PC-9 (cell line): ENCODE measurements around the gene ZP4. TPM values are rescaled to one million over a fixed set of nuclear protein-coding genes. Genes with fewer than 3 reads are reported as not detected.

Experiments used
- BruUV-seq: library from RNA; stranded (reverse); fragments of 400-500 nt; replicated peaks from 2 replicates; lab custom pipeline; 2021; lab: Mats Ljungman, UMichigan
- CTCF ChIA-PET: fragments of 300-600 bp; sonication (Branson Sonifier 250); formaldehyde crosslinking; loops from one replicate; lab custom pipeline; 2022; ENCODE audit warnings: antibody characterized with exemption; lab: Charles Lee
- POLR2A ChIA-PET: fragments of 300-600 bp; sonication (Branson Sonifier 250); formaldehyde crosslinking; loops from one replicate; lab custom pipeline; 2022; ENCODE audit warnings: antibody characterized with exemption; ENCODE audit not compliant: unreplicated experiment; lab: Charles Lee
- DNase-seq, 2 experiments: peaks; one replicate each; pipeline versions ENCODE4 v3.0.0 to v3.0.0-alpha.2; 2015 to 2022; ENCODE audit warnings: mixed read lengths in 1 of 2
- H2AFZ ChIP-seq: fragments of 200-600 bp; sonication (generic); 2 replicates; pipeline ENCODE4 v1.8.1; 2017; ENCODE audit warnings: antibody characterized with exemption
- H3F3A ChIP-seq: fragments of 200-600 bp; sonication (generic); 2 replicates; pipeline ENCODE4 v1.8.1; 2017; ENCODE audit warnings: antibody characterized with exemption, mild to moderate bottlenecking, low read depth; ENCODE audit not compliant: insufficient read depth
- H3K27ac ChIP-seq: fragments of 200-600 bp; sonication (generic); 2 replicates; pipeline ENCODE4 v1.6.1; 2016; ENCODE audit warnings: mixed run types
- H3K27me3 ChIP-seq: fragments of 200-600 bp; sonication (generic); 2 replicates; pipeline ENCODE4 v1.6.1; 2016; ENCODE audit warnings: low read depth, mixed run types; ENCODE audit not compliant: insufficient read depth
- H3K36me3 ChIP-seq: fragments of 200-600 bp; sonication (generic); 2 replicates; pipeline ENCODE4 v1.6.1; 2016; ENCODE audit warnings: low read depth, mixed run types
- H3K4me1 ChIP-seq: fragments of 200-600 bp; sonication (generic); replicated peaks from 2 replicates; pipeline ENCODE4 v1.6.1; 2016; ENCODE audit warnings: mixed run types; ENCODE audit not compliant: insufficient read depth
- H3K4me2 ChIP-seq: fragments of 200-600 bp; sonication (generic); 2 replicates; pipeline ENCODE4 v1.6.1; 2017; ENCODE audit warnings: mixed run types
- H3K4me3 ChIP-seq: fragments of 200-600 bp; sonication (generic); 2 replicates; pipeline ENCODE4 v1.6.1; 2016; ENCODE audit warnings: mixed run types
- H3K79me2 ChIP-seq: fragments of 200-600 bp; sonication (generic); 2 replicates; pipeline ENCODE4 v1.6.1; 2017; ENCODE audit warnings: low read depth, mixed run types
- H3K9me2 ChIP-seq: fragments of 200-600 bp; sonication (generic); 2 replicates; pipeline ENCODE4 v1.8.1; 2017; ENCODE audit warnings: mild to moderate bottlenecking; ENCODE audit not compliant: insufficient read depth
- H3K9me3 ChIP-seq: fragments of 200-600 bp; sonication (generic); 2 replicates; pipeline ENCODE4 v1.8.1; 2016; ENCODE audit warnings: low read depth; ENCODE audit not compliant: insufficient read depth
- H4K20me1 ChIP-seq: fragments of 200-600 bp; sonication (generic); 2 replicates; pipeline ENCODE4 v1.8.1; 2017; ENCODE audit not compliant: insufficient read depth
- CTCF ChIP-seq: fragments of 200-600 bp; sonication (generic); conservative IDR thresholded peaks from 2 replicates; pipeline ENCODE4 v1.6.1; 2017; ENCODE audit warnings: mixed run types, antibody characterized with exemption, mild to moderate bottlenecking, moderate library complexity
- EZH2 ChIP-seq: fragments of 200-600 bp; sonication (generic); IDR thresholded peaks from 2 replicates; pipeline ENCODE4 v1.8.0; 2017; ENCODE audit warnings: antibody characterized with exemption, low read depth
- intact Hi-C: fragments of 100-400 bp; cut with micrococcal nuclease; formaldehyde crosslinking; loops from one replicate; pipeline ENCODE4 v1.10.0; 2022; ENCODE audit not compliant: unreplicated experiment
- total RNA-seq: library from RNA; stranded (reverse); gene quantifications from 2 replicates; pipeline ENCODE4 v1.2.3, GENCODE V29; 2021

ZP4 gene
- total RNA-seq, 1 experiment from 2014 or later = not detected

GRCh38 chr1:237891979-237892378 is 1.3 kb upstream of the ZP4 start:
- Histone ChIP-seq H3K27me3 (no peaks in the 10 kb centered on the region), H3F3A (no peaks in the 10 kb centered on the region), H3K9me3 (no peaks in the 10 kb centered on the region), H3K9me2 (no peaks in the 10 kb centered on the region; the same call in 1 of the 2 replicates), H3K4me2 (no peak overlapping the region), H2AFZ (no peak overlapping the region), H4K20me1 (no peaks in the 10 kb centered on the region), H3K79me2 (no peaks in the 10 kb centered on the region), H3K4me3 (no peak overlapping the region), H3K36me3 (no peaks in the 10 kb centered on the region), H3K4me1 (no peaks in the 10 kb centered on the region), H3K27ac (no peak overlapping the region)
- TF ChIP-seq EZH2 (no peak), CTCF (no peak)
- ChIA-PET POLR2A (interaction anchor here (0.5 kb wide), 1 partner anchor 1310 kb away, joined by 5 read pairs; no protein-coding TSS in a partner anchor), CTCF (no interaction called here)
- intact Hi-C loops = no loop called here
- no TSS peak for BruUV-seq
- no peak for DNase-seq

DNA sequence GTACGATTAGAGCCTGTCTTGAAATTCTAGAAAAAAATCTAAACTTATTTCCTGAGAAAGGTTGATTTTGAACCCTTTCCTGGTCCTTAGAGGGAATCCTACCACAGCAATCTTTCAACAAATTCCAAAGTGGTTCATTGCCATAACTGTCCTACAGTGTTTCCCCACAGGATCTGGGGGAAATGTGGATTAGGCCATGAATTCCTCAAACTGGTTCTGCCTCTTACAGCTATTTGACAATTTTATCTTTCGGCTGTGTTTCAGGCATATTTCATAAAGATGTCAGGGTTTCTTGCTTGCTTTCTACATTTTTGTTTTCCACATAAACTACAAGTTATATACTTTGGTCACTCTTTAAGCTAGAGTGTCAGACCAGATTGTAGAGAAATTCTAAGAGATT is 544 bp upstream of the ZP4 start:
- CTCF ChIA-PET = no interaction called here
- no peaks in the 10 kb centered on the region; the same call in 1 of the 2 replicates for H3K9me2 ChIP-seq

GRCh38 chr1:237890416-237890815 is 306 bp downstream of the ZP4 start:
- CTCF ChIA-PET = no interaction called here
- Histone ChIP-seq H3K4me1 (no peaks in the 10 kb centered on the region), H3K36me3 (no peaks in the 10 kb centered on the region), H3K79me2 (no peaks in the 10 kb centered on the region), H3F3A (no peaks in the 10 kb centered on the region), H4K20me1 (no peaks in the 10 kb centered on the region), H3K27me3 (no peaks in the 10 kb centered on the region), H3K27ac (no peak overlapping the region), H3K9me2 (no peaks in the 10 kb centered on the region; the same call in 1 of the 2 replicates), H3K4me3 (no peak overlapping the region), H3K4me2 (no peak overlapping the region), H2AFZ (no peak overlapping the region), H3K9me3 (no peaks in the 10 kb centered on the region)
- POLR2A ChIA-PET = no interaction called here
- no TSS peak for BruUV-seq
- TF ChIP-seq CTCF (no peak), EZH2 (no peak)
- intact Hi-C loops = no loop called here
- DNase-seq = no peak

More for the DNA sequence above, 544 bp upstream of the ZP4 start:
- Histone ChIP-seq H3K9me3 (no peaks in the 10 kb centered on the region), H3F3A (no peaks in the 10 kb centered on the region), H2AFZ (no peak overlapping the region), H3K4me1 (no peaks in the 10 kb centered on the region), H3K4me2 (no peak overlapping the region), H3K4me3 (no peak overlapping the region), H3K27ac (no peak overlapping the region), H4K20me1 (no peaks in the 10 kb centered on the region), H3K27me3 (no peaks in the 10 kb centered on the region), H3K36me3 (no peaks in the 10 kb centered on the region), H3K79me2 (no peaks in the 10 kb centered on the region)
- no peak for DNase-seq
- no peak for TF ChIP-seq CTCF
- TF ChIP-seq EZH2 = no peak
- POLR2A ChIA-PET = no interaction called here
- BruUV-seq = no TSS peak
- intact Hi-C loops = no loop called here
